GM06990 (cell line): ENCODE measurements around the gene CR2.
"Not testable (repeated sequence)": the region's sequence is repeated elsewhere in the genome, so short reads cannot be mapped to it uniquely, and the experiment has no call there.

Source experiments
- DNase-seq: peaks from one replicate; pipeline ENCODE4 v3.0.0-alpha.2; 2011; ENCODE audit not compliant: insufficient read length; ENCODE audit errors: extremely low read depth
- H3K27me3 ChIP-seq: replicated peaks from 2 replicates; pipeline ENCODE4 v1.6.0; 2011; ENCODE audit warnings: low read length; ENCODE audit not compliant: control insufficient read depth, insufficient read depth
- H3K36me3 ChIP-seq: 2 replicates; pipeline ENCODE4 v1.5.1; 2011; ENCODE audit warnings: low read length; ENCODE audit not compliant: control insufficient read depth, insufficient read depth
- H3K4me3 ChIP-seq: replicated peaks from 2 replicates; pipeline ENCODE4 v1.5.1; 2011; ENCODE audit warnings: low read depth, mild to moderate bottlenecking, control low read depth, low read length
- TF ChIP-seq, protein P1 (sequence below): IDR thresholded peaks from 2 replicates; pipeline ENCODE4 v1.5.1; 2011; ENCODE audit warnings: low read length, control low read depth, mild to moderate bottlenecking, inconsistent platforms; ENCODE audit not compliant: insufficient read depth, poor library complexity, severe bottlenecking

CR2 gene

DNA sequence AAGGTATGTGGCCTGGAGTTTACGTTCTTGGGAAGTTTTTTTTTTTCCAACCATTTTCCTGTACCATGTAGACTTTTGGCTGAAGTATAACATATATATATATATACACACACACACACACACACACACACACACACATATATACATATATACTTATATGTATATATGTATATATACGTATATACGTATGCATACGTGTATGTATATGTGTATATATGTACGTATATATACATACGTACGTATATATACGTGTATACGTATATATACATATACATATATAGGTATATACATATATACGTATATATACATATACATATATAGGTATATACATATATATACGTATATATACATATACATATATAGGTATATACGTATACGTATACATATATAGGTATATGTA, 60.8 kb downstream of the CR2 start:
- TF ChIP-seq, protein P1, sequence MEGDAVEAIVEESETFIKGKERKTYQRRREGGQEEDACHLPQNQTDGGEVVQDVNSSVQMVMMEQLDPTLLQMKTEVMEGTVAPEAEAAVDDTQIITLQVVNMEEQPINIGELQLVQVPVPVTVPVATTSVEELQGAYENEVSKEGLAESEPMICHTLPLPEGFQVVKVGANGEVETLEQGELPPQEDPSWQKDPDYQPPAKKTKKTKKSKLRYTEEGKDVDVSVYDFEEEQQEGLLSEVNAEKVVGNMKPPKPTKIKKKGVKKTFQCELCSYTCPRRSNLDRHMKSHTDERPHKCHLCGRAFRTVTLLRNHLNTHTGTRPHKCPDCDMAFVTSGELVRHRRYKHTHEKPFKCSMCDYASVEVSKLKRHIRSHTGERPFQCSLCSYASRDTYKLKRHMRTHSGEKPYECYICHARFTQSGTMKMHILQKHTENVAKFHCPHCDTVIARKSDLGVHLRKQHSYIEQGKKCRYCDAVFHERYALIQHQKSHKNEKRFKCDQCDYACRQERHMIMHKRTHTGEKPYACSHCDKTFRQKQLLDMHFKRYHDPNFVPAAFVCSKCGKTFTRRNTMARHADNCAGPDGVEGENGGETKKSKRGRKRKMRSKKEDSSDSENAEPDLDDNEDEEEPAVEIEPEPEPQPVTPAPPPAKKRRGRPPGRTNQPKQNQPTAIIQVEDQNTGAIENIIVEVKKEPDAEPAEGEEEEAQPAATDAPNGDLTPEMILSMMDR: no peak
- no peak for DNase-seq
- Histone ChIP-seq H3K36me3 (no peaks in the 10 kb centered on the region), H3K4me3 (no peak overlapping the region), H3K27me3 (no peaks in the 10 kb centered on the region)

DNA sequence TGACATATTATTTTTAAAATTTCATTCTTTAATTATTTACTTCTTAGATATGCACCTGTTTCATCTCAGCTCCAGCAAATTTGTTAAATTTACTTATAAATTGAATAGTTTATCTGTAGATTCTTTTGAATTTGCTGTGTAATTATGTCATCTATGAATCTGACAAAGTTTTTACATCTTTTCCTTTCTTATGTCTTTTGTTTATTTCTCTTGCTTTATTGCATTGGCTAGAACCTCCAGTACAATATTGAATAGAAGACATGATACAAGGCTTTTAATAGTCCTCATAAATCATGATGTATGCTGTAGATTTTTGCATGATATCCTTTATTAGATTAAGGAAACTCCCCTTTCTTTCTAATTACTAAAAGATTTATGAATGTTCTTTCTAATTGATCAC, 62.6 kb downstream of the CR2 start:
- TF ChIP-seq, protein P1: no peak

GRCh38 chr1:207518608-207519236, 64.6 kb downstream of the CR2 start:
- H3K4me3 ChIP-seq: no peak overlapping the region
- no peaks in the 10 kb centered on the region for H3K36me3 ChIP-seq
- DNase-seq: no peak
- TF ChIP-seq, protein P1: no peak
- H3K27me3 ChIP-seq: no peaks in the 10 kb centered on the region

More for the DNA sequence above, 62.6 kb downstream of the CR2 start:
- H3K36me3 ChIP-seq: no peaks in the 10 kb centered on the region
- DNase-seq: no peak
- no peak overlapping the region for H3K4me3 ChIP-seq
- no peaks in the 10 kb centered on the region for H3K27me3 ChIP-seq

DNA sequence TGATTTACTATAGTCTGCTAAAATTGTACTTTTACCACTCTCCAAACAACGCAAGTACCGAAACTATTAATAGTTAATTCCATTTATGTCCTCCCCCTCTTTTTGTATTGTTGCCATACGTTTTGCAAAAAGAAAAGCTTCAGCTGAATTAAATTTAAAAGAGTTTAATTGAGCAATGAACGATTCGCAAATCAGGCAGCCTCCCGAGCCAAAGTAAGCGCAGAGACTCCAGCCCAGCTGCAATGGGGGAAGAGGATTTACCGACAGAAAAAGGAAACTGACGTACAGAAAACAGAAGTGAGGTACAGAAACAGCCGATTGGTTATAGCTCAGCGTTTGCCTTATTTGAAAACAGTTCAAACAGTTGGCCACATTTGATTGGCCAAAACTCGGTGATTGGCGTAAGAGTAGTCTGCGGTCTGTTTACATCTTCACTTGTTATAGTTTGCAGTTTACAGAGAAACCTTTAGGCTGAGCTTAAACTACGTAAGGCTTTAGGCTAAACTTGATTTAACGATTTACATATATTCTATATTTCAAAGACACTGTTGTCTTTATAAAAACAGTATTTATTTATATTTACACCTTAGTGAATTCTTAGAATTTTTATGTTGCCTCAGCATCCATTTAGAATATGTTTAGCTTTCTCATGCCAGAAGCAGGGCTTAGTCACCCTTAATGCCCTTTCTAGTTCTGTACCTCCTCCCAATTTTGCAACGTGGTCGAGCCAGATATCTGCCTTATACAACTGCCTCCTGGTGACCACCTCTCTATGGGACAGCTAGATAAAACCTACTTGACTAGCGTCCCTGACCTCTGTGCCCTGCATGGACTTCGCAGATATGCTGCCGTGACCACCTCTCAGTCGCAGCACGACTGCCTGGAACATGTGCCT, 65.6 kb downstream of the CR2 start:
- H3K27me3 ChIP-seq: no peaks in the 10 kb centered on the region
- H3K4me3 ChIP-seq: no peak overlapping the region
- DNase-seq: no peak
- H3K36me3 ChIP-seq: no peaks in the 10 kb centered on the region
- TF ChIP-seq, protein P1: no peak

GRCh38 chr1:207520400-207521345, 66.5 kb downstream of the CR2 start:
- H3K4me3 ChIP-seq, DNase-seq, H3K36me3 ChIP-seq, H3K27me3 ChIP-seq: not testable (repeated sequence)

- not testable (repeated sequence) for H3K4me3 ChIP-seq
Measured at GRCh38 chr1:207525239-207525638, 71.1 kb downstream of the CR2 start.

DNA sequence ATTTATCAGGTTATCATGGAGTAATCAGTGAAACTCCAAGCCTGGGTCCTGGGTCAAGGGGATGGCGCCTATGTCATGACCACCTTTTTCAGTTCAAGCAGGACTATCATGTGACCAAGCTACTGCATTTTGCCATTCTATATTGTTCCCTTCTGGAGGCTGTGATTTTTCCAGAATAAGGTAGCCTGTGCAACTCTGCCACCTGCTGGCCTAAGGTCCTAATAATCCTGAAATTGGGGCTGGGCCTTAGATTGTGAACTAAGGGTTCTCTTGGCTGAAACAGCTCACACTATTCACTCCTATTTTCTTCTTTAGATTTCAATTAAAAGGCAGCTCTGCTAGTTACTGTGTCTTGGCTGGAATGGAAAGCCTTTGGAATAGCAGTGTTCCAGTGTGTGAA, 74.3 kb downstream of the CR2 start:
- DNase-seq, H3K36me3 ChIP-seq, H3K4me3 ChIP-seq, H3K27me3 ChIP-seq: not testable (repeated sequence)

More at GRCh38 chr1:207525239-207525638, 71.1 kb downstream of the CR2 start:
- not testable (repeated sequence) for DNase-seq, H3K27me3 ChIP-seq, H3K36me3 ChIP-seq

- not testable (repeated sequence) for H3K36me3 ChIP-seq, DNase-seq, H3K4me3 ChIP-seq, H3K27me3 ChIP-seq
Measured at GRCh38 chr1:207536263-207536662, 82.1 kb downstream of the CR2 start.
